HuH-7.5 (cell line): ENCODE results near the gene EMCN.
"Not testable (repeated sequence)": the region's sequence is repeated elsewhere in the genome, so short reads cannot be mapped to it uniquely, and the experiment has no call there.

Source experiments
- DNase-seq: peaks from one replicate; pipeline ENCODE4 v3.0.0; 2011; ENCODE audit warnings: low spot score

The EMCN gene, protein sequence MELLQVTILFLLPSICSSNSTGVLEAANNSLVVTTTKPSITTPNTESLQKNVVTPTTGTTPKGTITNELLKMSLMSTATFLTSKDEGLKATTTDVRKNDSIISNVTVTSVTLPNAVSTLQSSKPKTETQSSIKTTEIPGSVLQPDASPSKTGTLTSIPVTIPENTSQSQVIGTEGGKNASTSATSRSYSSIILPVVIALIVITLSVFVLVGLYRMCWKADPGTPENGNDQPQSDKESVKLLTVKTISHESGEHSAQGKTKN

DNA sequence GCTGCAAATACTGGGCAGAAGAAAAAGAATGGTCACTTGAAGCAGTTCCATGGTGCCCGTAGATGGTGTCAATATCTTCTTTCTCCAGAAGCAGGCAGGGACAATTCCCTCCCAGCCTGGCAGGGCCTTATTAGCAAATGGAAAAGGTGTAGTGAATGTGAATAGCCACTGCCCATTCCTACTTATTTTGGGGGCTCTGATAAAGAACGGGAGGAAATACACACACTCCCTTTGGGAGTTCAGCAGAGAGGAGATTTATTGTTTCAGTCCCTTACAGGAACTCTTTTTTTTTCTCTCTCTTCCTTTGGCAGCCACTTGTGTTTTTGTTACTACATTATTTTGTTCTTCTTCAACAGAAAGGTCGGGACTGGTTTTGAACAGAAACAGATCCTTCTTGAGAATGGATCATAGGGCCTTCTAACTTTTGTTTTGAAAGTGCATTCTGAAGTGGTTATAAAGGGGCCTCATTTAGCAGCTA lies at the start of gene EMCN:
EMCN (minus strand) TSS at position 159 of the 478 bp plus-strand sequence; CDS start at position 51, 108 bp downstream.
- DNase-seq = no peak

DNA sequence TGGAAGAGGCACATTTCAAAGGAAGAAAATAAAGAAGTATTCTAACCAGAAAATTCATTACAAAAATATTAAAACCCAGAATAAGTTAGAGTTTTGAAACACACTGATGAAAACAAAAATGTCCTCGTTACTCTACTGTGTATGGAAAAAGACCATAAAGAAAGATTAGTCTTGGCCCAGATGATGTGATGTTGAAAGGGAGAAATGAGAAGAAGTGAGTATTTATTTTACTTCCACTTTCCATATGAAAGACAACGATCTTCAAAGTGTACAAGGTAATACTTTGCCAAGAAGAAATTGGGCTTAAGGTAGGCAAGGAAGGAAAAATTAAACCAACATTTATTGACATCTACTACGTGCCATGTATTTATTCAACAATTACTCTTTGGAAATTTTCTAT lies 48.6 kb upstream of the EMCN start:
- no peak for DNase-seq

DNA sequence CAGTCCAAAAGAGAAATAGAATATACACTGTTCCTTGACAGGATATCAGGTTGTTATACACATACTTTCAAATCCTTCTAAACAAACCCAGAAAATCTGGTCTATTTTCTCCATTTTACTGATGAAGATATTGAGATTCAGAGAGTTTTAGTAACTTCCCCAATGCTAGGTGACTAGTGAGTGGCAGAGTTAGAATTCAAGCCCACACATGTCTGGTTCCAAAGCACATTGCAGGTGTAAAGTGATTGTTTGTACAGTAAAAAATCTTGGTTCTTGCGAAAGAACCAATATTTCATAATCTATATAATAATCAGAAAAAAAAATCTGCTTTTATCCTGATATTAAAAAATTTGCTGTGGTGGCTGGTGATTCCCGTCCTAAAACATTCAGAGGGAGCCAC lies 39.5 kb upstream of the EMCN start:
- DNase-seq = no peak

DNA sequence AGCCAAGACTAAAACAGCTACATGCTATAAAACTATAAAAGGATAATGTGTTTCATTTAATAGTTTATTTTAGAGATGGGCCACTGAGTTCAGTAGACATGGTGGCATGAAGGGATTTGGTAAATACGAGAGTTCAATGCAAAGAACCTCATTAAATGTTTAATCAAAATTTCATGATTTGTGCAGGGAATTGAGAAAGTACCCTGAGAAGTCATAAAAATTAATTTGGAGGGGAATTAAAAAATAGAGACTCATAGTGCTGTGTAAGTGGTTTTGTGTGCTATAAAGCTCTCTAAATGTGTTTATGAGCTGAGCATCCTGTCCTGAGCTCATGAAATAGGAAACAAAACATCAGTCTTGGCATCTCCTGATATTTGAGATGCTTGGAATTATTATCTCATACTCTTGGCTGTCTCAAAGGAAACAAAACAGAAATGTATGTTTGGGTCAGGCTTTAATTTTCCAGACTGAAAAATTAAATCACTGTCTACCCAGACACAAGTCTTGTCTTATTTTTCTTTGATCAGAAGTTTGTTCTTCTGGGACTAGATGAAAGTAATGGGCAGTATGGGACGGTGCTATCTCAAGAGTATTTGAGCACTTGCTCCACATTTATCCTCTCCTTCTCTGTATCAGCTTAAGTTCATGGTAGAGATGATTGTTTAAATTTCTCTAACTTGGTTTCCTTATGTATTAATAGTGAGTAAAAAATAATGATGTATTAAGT lies 38.0 kb upstream of the EMCN start:
- DNase-seq = no peak

DNA sequence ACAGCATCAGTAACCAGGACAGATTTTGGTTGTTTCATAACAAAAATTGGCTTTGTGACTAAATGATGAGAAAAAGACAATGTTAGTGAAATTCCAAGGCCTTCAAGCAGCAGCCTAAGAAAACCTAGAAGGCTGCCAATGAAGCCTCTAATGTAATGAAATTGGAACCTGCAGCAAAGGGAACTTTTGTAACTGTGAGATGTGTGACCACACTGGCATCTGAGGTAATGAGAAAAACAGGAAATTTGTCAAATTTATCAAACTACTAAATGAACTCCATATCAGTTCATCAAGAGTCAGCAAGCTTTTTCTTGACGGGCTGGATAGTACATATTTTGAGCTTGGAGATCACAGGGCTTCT lies 30.4 kb upstream of the EMCN start:
- DNase-seq = no peak

DNA sequence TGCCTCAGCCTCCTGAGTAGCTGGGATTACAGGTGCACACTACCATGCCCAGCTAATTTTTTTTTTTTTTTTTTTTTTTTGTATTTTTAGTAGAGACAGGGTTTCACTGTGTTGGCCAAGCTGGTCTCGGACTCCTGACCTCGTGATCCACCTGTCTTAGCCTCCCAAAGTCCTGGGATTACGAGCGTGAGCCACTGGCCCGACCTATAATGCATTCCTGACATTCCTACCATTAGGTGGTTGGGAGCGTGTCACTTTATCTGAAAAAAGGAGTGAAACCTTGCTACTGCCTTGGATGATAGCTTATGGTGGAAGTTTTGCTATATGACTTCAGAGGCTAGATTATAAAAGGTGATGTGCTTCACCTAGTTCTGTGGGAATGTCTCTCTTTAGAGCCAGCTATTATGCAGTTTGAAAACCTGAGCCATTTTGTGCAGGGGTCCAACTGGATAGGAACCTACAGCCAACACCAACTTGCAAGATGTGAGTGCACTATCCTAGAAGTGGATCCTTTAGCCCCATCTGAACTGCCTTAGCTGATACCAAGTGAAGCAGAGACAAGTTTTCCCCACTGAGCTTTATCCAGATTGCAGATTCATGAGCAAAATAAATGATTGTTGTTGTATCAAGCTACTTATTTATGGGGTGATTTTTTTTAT lies 29.8 kb upstream of the EMCN start:
- no peak for DNase-seq

DNA sequence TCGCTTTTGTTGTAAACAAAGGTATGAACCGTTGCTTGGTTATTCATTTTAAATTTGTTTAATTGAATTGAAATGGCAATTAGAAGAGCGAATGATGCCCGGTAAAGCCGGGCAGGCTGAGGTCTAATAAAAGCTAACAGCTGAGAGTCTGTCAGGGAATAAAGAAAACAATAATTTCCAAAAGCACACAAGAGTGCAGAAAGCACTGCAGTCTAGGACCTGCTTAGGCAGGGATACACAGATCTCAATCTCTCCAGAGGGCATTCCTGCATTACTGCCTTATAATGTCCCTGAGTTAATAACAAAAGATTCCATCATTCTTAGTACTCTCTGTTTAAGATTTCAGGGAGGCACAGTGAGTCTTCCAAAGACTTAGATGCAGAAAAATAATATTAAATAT lies 27.6 kb upstream of the EMCN start:
- DNase-seq = no peak

DNA sequence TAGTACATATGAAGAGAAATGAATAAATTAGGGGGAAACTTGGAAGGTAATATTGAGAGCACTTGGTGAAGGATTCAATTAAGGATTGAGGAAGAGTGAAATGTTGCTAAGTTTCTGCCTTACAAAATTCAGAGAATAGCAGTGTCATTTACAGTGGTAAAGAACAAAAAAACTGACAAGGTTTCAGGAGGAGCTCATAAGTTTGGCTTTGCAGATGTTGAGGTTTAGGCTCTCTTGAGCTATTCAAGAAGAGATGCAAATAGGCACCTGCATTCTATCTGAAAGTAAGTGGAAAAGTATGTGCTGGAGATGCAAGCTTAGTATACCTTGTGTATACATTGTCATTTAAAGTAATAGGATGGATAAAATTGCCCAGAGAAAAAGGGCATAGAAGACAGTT lies 22.3 kb upstream of the EMCN start:
- no peak for DNase-seq

DNA sequence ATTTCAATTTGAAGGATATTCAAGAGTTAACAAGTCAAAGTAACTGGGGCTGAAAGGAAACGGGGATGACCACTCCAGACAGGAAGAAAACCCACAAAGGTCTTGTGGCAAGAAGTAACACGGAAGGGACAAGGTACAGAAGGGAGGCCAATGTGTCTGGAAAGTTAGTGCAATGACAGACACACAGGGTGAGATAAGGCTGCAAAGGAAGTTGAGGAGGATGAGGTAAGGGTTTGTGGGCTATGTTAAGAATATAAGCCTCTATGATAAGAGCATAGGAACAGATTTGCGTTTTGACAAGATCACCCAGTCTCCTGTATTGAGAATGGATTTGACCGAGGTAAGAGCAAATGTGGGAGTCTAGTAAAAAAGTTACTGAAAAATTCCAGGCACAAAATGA lies 21.9 kb upstream of the EMCN start:
- DNase-seq = no peak

DNA sequence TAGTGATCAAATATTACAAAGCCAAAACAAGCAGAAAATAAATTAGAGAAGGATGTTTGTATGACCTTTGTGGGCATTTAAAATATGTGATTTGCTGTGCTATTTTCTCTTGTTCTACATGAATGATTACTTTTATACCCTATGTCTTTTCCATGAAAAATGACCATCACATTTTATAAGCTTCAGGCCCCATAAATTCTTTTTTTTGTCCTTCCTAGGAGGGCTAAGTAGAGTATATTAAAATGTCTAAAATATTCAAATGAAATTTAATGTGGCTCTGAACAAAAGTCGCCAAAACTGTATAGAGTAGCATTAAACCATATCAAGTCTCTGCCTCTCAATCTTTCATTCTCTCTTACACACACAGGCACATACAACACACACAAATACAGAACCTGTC lies 15.9 kb upstream of the EMCN start:
- DNase-seq = no peak

DNA sequence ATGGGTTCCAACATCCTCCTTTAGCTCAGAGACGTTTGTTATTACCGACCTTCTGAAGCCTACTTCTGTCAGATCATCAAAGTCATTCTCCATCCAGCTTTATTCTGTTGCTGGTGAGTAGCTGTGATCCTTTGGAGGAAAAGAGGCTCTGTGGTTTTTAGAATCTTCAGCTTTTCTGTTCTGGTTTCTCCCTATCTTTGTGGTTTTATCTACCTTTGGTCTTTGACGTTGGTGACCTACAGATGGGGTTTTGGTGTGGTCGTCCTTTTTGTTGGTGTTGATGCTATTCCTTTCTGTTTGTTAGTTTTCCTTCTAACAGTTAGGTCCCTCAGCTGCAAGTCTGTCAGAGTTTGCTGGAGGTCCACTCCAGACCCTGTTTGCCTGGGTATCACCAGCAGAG lies 12.3 kb upstream of the EMCN start:
- not testable (repeated sequence) for DNase-seq

DNA sequence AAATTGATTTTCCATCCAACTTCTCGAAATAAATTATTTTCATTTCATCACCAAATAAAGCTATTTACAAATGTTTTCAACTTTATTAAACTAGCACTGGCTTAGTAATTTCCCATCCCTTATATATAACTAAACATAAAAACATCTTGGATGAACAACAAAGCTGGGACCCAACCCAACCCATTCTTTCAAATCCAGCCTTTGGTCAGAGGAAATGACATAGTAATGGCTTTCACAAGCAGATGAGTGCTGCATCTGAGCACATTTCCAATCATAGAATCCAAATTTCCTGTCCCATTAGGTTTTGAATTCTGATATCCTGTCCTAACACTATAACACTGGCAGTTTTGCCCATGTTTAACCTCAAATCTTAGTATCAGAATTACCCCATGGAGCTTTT lies 7.9 kb upstream of the EMCN start:
- no peak for DNase-seq

DNA sequence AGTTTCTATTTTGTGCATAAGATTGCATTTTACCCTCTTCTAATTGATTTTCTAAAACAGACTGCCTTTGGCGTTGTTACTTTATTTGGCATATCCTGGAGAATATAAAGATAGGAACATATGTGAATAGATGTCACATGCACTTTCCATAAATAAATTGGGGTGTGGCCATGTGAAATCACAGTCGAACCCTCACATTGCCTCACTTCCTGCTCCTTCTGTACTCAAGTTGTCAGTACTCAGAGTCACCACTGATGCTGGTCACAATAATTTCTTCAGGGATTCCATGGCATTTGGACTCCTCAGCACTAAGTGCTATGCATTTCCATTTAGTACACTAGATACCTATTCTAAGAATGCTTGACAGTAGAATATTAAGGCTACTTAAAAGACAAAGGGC lies 1.4 kb upstream of the EMCN start:
- DNase-seq = no peak

DNA sequence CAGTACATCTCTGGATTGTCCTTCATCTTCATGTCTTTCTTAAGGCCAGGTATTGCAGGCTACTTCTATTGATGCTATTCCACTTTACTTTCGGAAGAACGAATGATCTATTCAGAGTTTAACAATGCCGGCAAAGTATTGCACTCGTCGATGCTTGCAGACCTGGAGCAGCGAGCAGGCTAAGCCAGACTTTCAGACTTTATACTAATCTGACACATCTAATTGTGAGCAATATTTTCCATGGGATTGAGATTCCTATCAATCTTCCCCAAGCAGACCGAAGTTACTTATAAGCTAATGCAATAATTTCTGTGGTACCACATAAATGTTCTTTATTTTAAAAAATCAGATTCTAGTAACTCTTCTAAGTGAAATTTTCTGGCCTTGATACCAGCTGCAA lies 1.6 kb downstream of the EMCN start:
- DNase-seq = no peak

DNA sequence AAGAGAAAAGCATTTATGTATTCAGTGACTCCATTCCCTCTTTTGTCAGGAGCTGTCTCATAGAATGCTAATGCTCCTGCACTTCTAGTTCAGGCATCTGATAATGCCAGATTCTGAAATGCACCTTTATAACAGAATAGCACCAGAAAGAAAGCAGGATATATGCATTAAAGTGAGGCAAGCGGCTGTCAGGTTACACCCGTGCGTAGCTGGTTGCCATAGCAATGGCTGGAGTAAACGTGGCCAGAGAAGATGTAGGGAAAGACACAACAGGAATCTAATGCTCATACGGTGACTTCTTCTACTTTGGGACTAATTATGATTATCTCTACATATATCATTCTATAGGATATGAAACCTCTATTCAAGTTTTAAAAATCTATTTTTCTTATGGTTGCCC lies 5.9 kb downstream of the EMCN start:
- no peak for DNase-seq

DNA sequence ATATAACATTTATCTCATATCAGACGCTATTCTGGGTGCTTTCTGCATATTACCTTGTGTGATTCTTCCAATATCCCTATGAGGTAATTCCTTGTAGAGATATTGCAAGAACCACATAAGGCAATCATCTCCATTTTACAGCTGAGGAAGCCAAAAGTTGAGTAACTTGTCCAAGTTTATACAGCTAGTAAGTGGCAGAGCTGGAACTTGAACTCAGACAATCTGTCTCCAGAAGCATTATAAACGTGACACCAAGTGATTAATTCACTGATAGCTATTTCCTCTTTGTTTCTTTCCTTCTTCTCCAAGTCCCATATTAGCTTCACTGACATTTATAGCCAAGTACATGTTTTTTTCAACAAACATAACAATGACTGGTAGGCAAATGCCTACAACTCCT lies 7.3 kb downstream of the EMCN start:
- DNase-seq = no peak

DNA sequence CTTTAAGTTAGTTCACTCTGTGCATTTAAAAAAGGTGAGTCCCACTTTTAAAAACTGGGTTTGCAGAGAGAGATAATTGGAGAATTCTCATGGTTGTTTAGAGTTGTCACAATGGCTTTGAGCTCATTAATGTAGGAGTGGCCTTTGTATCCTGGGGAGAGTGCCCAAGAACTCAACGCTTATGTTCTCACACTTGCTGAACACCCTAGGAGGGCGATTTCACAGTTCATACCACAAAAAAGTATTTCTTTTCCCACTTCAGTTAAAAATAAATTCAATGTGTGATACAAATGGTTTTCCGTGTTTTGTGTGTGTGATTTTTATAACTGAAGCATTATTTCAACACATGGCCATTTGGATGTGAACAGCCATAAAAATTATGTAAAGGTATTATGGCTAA lies 8.4 kb downstream of the EMCN start:
- no peak for DNase-seq

DNA sequence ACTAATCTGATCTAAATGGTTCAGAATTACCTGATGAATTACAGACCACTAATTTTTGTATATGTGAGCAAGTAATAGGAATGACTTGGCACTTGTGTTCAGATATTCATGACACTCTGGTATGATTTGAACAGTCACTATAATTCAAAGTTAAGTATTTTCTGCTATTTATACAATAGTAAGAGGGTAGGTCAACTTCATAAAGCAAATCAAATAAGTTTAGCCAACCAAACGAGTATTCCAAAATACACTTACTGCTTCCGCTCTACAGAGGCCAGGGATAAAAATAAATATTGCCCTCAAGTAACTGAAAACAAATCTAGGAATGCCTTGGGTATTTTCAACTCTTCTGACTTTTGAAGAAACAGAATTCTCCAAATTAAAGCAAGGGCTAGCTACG lies 9.1 kb downstream of the EMCN start:
- DNase-seq = no peak

DNA sequence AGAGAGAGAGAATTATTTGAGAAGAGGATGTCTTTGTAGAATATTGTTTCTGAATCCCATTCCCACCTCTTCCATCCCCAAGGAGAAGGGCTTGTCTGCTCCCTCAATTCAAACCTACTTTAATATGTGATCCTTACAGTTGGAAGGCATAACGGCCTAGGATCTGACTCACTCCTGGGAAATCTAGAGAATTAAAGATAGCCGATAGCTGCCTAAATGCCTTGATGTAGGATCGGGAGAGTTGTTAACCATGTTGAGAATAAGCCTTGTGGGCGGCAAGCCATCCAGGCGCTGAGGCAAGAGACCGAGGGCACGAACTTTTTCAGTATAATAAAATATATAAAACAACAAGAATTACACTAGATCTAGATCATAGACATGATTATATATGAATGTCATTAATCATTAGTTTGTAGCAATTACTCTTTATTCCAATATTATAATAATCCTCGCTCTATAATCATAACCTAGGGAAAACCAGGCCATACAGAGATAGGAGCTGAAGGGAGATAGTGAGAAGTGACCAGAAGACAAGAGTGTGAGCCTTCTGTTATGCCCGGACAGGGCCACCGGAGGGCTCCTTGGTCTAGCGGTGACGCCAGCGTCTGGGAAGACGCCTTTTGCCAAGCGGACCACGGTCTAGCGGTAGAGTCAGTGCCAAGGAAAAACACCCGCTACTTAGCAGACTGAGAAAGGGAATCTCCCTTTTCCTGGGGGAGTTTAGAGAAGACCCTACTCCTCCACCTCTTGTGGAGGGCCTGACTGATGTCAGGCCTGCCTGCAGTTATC lies 13.5 kb downstream of the EMCN start:
- DNase-seq = no peak

DNA sequence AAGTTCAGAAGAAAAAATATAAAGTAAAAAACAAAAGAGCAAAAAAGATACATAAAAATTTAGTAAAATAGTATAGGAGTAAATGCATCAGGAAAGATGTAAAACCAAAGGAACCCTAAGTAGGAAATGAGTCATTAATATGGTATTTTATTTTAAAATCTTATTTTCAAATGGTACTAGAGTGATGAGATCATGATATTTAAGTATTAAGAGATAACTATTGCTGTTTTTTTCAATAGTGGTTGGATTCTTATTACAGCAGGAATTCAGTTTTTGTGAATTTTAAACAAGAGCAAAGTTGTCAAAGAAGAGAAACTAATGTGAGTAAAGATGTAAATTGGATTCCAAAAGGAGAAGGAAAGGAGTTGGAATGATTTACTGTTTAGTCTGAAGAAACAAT lies 20.0 kb downstream of the EMCN start:
- no peak for DNase-seq

DNA sequence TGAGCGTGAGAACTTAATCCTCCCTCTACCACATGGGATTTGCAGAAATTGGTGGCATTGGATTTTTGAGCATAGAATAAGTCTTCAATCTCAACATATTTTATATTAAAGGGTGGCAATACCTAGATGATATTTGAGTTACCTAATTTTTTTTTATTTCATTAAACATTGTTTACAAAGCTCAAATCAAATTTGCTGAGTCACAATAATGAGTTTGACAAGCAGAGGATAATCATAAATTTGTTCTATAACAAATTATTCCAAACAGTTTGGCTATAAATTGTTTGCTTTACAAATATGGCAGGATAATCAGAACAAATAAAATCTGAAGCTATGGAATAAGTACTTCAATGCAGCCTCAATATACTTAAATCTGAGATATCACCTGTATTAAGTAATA lies 22.7 kb downstream of the EMCN start:
- DNase-seq = no peak

DNA sequence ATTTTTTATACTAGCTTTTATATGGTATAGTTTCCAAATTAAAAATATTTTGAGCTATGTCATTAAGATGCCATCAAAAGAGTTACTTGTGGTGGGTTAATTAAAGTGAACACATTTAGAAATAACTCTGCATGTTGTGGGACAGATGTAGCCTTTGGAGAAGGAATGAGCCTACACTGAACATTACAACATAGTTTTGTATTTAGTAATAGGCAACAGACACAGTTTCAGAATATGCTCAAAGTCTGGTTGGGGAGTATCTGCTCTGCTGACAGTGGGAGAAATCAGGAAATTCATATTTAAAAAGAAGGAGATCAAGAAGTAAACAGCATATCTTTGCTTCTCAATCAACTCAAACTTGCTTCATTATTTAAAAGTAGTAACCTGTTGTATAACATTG lies 23.7 kb downstream of the EMCN start:
- DNase-seq = no peak

DNA sequence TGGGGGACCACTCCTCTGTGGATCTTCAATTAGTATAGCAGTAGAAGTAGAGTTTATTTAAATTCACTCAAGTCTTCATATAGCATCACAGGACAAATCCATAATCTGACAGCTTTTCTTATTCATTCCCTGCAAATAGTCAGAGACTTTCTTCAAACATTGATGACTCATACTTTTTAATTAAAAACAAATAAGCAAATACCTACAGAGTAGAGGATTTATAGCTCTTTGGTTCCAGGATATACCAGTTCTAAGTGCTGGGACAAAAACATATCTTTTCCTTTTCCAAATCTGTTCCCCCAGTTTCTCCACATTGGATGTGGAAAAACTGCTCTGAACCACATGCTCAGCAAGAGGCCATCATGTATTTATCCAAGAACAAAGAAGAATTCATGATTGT lies 24.1 kb downstream of the EMCN start:
- no peak for DNase-seq
